Body of pancreas (tissue), 4 donors: Measurements from ENCODE around the gene PTPRH.

Experiments used
- CTCF ChIP-seq, 7 experiments: fragments of 450-650 bp in 4 of 7; fragments of 200-600 bp in 3 of 7; sonication (generic) in 3 of 7; IDR thresholded peaks; one replicate each; pipeline ENCODE4 v1.5.1; 2016 to 2019; ENCODE audit warnings: antibody characterized with exemption in 7 of 7
- POLR2A ChIP-seq, 3 donors: fragments of 450-650 bp; IDR thresholded peaks; one replicate each; pipeline ENCODE4 v1.6.1; 2016; ENCODE audit warnings: antibody characterized with exemption in 3 of 3, mild to moderate bottlenecking in 2 of 3

- TF ChIP-seq CTCF (IDR thresholded peaks at IDR 0.05) (no peak), POLR2A (IDR thresholded peaks at IDR 0.05) (no peak)
These were observed 75.5 kb downstream of the PTPRH start for GRCh38 chr19:55133639-55134444.
